ENCODE results near the gene PAK3. TPM values are rescaled to one million over a fixed set of nuclear protein-coding genes. Genes with fewer than 3 reads are reported as not detected.

PAK3 gene
- total and polyA plus RNA-seq, 2 of the 8 experiments (the other 6 are each of a cell fraction or from before 2014, with no cell fraction given) = 0.80 to 7.2 TPM

DNA sequence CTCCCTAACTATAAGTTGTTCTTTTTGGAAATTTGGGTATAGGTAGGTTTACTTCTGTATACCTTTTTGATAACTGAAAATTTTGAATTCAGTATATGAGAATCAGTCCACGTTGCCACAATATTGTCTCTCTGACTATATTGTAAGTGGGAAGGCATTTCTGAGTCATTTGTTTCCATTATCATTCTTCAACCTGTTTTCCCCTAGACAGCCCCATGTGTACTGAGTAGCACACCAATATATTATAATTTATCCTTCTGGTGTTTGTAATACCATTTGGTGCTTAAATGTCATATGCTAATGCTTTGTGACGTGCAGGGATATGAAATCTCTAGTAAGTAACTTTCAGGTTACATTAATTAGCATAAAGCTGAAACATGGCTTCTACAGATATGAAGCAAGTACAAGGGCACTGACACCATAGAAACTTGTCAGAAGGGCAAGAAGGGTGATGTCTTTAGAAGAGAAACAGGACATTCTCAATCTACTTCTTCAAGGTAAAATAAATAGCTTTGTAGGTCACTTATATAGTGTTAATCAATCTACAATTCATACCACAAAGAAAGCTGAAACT lies 27.7 kb downstream of the PAK3 start (continued):
- TF ChIP-seq MAFK (IDR thresholded peaks at IDR 0.05; ENCODE audit: low read depth, low read length) (no peak), POLR2AphosphoS5 (IDR thresholded peaks at IDR 0.05; ENCODE audit: low read depth, low read length) (no peak), BCL11A (IDR thresholded peaks at IDR 0.05; ENCODE audit: low read depth in 2 of 2, low read length in 2 of 2) (no peak)
